ENCODE data around the gene MYBPC1. TPM values are rescaled to one million over a fixed set of nuclear protein-coding genes. Genes with fewer than 3 reads are reported as not detected.

Gene MYBPC1
- total RNA-seq, 4 donors from 2014 or later, result 0.13 to 1.6 TPM; not detected in 2

DNA sequence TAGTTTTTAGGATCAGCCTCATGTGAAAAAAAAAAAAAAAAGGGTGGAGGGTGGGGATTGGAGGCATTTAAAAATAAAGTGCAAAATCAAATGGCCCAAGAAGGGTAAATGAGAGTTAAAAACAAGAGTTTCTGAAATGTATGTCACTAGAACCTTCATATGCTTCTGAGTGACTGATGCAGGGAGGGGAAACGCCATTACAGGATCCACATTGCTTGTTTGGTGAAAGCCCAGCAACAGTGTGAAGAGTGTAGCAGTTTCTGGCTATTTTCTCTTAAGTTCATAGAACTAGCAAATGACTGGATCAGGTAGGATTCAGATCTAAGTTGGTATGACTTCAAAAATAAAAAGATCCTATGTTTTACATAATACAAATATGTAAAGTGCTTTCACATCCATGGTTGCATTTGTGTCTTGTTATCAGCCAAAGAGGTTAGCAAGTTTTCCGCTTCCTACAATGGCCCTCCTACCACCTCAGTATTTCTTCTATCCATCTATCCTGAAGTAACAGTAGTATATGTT lies 105.6 kb downstream of the MYBPC1 start:
- no peak for DNase-seq
- H3K27ac ChIP-seq, result peak overlapping the region; percentile 34 to 97 (median 96)
- no peaks in the 10 kb centered on the region for H3K36me3 ChIP-seq
- intact Hi-C loops (cut with DNase I), result no loop called here
- 85 to 90% methylated on average over 2 of the region's 2 CpGs for WGBS, 2 donors
- TF ChIP-seq, protein P1, sequence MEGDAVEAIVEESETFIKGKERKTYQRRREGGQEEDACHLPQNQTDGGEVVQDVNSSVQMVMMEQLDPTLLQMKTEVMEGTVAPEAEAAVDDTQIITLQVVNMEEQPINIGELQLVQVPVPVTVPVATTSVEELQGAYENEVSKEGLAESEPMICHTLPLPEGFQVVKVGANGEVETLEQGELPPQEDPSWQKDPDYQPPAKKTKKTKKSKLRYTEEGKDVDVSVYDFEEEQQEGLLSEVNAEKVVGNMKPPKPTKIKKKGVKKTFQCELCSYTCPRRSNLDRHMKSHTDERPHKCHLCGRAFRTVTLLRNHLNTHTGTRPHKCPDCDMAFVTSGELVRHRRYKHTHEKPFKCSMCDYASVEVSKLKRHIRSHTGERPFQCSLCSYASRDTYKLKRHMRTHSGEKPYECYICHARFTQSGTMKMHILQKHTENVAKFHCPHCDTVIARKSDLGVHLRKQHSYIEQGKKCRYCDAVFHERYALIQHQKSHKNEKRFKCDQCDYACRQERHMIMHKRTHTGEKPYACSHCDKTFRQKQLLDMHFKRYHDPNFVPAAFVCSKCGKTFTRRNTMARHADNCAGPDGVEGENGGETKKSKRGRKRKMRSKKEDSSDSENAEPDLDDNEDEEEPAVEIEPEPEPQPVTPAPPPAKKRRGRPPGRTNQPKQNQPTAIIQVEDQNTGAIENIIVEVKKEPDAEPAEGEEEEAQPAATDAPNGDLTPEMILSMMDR (IDR thresholded peaks at IDR 0.05), result no peak
- TF ChIP-seq POLR2A (IDR thresholded peaks at IDR 0.05), result no peak
- peaks cover 38 to 54% of the 10 kb centered on the region in 2 donors for H3K4me1 ChIP-seq
- H3K27me3 ChIP-seq, result no peaks in the 10 kb centered on the region
- no peak overlapping the region for H3K4me3 ChIP-seq (replicated peaks in 1 of 3)
- H3K9me3 ChIP-seq, result no peaks in the 10 kb centered on the region

DNA sequence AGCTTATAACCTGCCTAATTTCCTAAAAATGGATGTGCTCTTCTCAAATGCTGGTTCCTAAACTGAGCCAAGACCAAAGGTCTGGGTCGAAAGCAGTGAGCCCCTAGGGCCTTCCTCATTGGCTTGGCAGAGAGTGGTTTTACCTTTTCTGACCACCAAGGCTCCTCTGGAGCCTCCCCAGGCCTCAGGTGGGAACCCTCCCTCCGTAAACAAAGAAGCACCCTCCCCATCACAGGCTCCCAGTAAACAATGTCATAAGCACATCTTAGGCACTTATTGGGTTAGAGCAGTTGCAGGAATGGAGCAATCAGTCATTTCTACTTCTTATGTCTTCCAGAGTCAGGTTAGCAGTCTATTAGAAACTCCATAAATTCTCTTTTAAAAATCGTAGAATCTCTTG lies 108.7 kb downstream of the MYBPC1 start:
- DNase-seq, result no peak
- H3K27ac ChIP-seq, result peak overlapping the region; percentile 36 to 96 (median 62)
- H3K4me1 ChIP-seq, result peaks cover 46 to 57% of the 10 kb centered on the region in 2 donors
- TF ChIP-seq, protein P1 (IDR thresholded peaks at IDR 0.05), result no peak
- TF ChIP-seq POLR2A (IDR thresholded peaks at IDR 0.05), result no peak
- intact Hi-C loops (cut with DNase I), result no loop called here
- no peaks in the 10 kb centered on the region for H3K36me3 ChIP-seq
- no peaks in the 10 kb centered on the region for H3K27me3 ChIP-seq
- H3K9me3 ChIP-seq, result no peaks in the 10 kb centered on the region
- no peak overlapping the region for H3K4me3 ChIP-seq (replicated peaks in 1 of 3)
- WGBS, 2 donors, result 68 to 90% methylated on average over 3 of the region's 3 CpGs

DNA sequence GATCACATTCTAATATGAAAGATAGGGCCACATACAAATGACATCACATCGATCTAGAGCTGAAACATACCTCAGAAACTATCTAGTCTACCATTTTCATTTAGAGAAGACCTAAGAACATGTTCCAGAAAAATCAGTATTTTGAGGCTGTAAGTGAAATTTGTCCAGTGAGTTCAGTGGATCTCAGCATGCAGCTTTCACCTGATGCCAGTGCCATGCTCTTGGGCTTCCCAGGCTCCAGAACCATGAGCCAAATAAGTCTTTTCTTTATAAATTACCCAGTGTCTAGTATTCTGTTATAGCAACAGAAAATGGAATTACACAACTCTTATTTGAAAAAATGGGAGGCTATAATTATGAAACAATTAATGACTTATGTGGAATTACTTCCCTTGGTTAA lies 111.6 kb downstream of the MYBPC1 start:
- Histone ChIP-seq H3K27me3 (no peaks in the 10 kb centered on the region), H3K4me3 (replicated peaks in 1 of 3) (no peak overlapping the region), H3K27ac (no peak overlapping the region), H3K4me1 (peaks cover 34 to 47% of the 10 kb centered on the region in 2 donors), H3K9me3 (no peaks in the 10 kb centered on the region), H3K36me3 (no peaks in the 10 kb centered on the region)
- intact Hi-C loops (cut with DNase I), result no loop called here
- TF ChIP-seq, protein P1 (IDR thresholded peaks at IDR 0.05), result no peak
- no peak for TF ChIP-seq POLR2A (IDR thresholded peaks at IDR 0.05)
- 96% methylated on average over 1 of the region's 1 CpG for WGBS, 2 donors
- DNase-seq, result no peak

DNA sequence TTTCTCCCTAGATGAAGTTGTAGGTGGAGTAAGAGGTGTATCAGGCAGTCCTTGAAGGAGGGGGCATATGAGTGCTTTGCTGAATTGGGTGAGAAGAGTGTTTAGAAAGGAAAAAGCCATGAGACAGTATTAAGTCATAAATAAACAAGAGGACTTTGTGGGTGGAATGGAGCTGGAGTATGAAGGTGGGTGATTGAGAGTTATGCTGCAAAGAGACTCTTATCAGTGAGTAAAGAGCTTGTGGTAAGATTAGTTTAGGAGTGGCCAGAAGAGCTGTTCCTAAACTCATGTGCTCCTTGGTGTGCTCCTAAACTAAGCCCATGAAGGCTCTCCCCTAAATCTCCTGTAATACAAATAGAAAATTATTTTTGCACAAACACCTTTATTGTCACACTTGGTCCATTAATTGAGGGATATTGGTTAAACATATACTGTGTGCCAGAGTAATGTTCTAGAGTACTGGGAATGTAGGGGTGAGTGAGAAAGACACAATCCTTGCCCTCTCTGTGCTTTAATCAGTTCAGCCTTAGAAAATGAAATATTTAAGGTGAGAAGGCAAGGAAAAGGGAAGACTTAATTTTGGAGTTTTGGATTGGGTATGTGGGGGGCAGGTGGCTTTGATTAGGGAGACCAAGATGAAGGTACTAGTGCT lies 112.5 kb downstream of the MYBPC1 start:
- Histone ChIP-seq H3K9me3 (no peaks in the 10 kb centered on the region), H3K36me3 (no peaks in the 10 kb centered on the region), H3K4me1 (peaks cover 25 to 39% of the 10 kb centered on the region in 2 donors), H3K27ac (peak overlapping the region in 1 of 3 donors; percentile 38), H3K4me3 (replicated peaks in 1 of 3) (no peak overlapping the region), H3K27me3 (no peaks in the 10 kb centered on the region)
- intact Hi-C loops (cut with DNase I), result no loop called here
- DNase-seq, result no peak
- TF ChIP-seq, protein P1 (IDR thresholded peaks at IDR 0.05), result no peak
- TF ChIP-seq POLR2A (IDR thresholded peaks at IDR 0.05), result no peak

DNA sequence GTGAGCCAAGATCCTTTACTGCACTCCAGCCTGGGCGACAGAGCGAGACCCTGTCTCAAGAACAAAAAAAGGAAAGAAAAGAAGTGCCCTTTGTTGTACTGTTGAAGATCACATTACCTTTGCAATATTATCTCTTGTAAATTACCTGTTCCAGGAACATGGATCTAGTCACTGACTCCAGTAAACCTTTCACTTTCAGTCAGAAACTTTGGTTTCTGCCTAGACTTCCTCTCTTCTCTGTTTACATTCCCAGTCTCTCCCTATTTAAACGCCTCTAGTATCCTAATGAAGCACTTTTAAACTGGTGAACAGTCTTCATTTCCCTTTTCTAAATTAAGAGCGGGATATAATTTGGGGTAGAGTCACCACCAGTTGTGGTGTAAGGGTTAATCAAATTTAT lies 115.5 kb downstream of the MYBPC1 start:
- Histone ChIP-seq H3K27ac (no peak overlapping the region), H3K36me3 (no peaks in the 10 kb centered on the region), H3K4me3 (replicated peaks in 1 of 3) (no peak overlapping the region), H3K27me3 (no peaks in the 10 kb centered on the region), H3K4me1 (peaks cover 22 to 37% of the 10 kb centered on the region in 2 donors), H3K9me3 (no peaks in the 10 kb centered on the region)
- no peak for DNase-seq
- TF ChIP-seq, protein P1 (IDR thresholded peaks at IDR 0.05), result no peak
- TF ChIP-seq POLR2A (IDR thresholded peaks at IDR 0.05), result no peak
- 86 to 94% methylated on average over 4 of the region's 4 CpGs for WGBS, 2 donors
- intact Hi-C loops (cut with DNase I), result no loop called here
